GM21381 (cell line): ENCODE results near the gene CDKN3.

Experiments
- ATAC-seq: cut with Tn5 transposase; IDR thresholded peaks from one replicate; pipeline ENCODE4 v1.9.1; 2021; ENCODE audit warnings: mild to moderate bottlenecking, moderate library complexity; ENCODE audit not compliant: unreplicated experiment

Gene CDKN3, protein sequence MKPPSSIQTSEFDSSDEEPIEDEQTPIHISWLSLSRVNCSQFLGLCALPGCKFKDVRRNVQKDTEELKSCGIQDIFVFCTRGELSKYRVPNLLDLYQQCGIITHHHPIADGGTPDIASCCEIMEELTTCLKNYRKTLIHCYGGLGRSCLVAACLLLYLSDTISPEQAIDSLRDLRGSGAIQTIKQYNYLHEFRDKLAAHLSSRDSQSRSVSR

DNA sequence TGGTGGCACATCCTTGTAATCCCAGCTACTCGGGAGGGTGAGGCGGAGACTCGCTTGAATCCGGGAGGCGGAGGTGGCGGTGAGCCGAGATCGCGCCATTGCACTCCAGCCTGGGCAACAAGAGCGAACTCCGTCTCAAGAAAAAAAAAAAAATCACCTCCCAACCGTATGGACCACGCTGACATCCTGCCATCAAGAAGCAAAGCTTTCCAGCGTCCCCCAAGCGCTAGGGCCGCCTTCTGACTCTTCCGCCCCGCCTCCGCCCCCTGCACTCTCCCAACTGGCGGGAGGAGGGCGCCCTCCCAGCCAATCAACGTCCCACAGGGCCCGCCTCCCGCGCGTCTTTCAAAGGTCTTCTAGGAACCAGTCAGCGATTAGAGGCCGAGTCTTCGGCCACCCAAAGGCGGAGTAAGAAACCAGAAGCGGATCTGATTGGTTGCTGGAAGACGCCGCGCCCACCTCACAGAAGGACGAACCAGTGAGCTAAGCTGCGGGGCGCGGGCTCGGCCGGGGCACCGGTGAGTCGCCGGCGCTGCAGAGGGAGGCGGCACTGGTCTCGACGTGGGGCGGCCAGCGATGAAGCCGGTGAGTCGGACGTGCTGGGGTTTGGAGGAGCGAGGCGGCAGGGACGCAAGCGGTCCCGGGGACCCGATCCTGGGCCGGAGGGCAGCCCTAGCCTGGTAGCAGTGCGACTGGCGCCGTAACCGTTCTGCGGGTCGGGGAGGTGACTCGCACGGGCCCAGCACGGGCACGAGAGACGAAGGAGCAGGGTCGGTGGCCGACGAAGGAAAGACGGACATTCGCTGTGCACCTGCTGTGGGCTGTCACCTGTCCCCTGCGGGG, at the start of gene CDKN3:
CDKN3 (plus strand) TSS at position 515 of the 843 bp plus-strand sequence; CDS start at position 577, 62 bp downstream.
- peak; percentile 96 for ATAC-seq

DNA sequence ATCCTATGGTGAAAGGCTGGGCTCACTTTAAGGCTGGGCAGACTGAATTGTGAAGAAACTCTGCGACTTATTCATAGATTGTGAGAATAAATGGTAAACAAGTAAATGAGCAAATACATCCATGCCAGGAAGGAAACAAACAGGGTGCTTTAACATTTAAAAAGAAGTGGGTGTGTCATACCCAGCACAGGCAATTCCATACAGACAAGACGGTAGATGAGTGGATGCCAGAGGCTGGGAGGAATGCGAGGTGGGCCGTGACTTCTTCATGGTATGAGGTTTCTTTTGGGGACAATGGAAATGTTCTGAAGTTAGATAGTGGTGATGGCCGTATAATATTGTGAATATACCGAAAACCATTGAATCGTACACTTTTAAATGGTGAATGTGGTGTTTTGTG, 49.8 kb upstream of the CDKN3 start:
- no peak for ATAC-seq

DNA sequence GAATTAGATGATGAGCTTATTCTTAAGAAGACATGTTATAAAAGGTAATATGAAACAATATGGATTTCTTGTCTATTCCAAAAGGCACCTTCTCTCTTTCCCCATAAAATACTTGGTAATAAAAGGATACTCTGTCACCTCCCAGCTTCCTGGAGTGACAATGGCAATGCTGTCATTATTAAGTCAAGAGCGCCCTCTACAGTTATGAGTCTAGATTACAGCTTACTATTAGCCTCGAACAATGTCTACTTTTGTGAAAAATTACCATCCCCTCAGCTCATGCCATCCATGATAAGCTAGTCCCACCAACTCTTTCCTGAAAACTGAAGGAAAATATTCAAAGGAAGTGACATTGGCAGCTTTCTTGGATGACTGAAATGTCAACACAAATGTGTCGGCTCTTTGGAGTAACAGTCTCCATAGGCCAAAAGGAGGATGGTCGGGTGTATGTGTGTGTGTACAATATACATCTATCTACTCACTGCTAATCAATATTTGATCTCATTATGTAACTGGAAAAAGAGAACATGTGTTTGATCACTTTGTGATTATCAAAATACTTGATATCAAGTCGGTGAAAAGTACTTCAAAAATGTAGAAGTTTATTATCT, 48.7 kb upstream of the CDKN3 start:
- no peak for ATAC-seq

DNA sequence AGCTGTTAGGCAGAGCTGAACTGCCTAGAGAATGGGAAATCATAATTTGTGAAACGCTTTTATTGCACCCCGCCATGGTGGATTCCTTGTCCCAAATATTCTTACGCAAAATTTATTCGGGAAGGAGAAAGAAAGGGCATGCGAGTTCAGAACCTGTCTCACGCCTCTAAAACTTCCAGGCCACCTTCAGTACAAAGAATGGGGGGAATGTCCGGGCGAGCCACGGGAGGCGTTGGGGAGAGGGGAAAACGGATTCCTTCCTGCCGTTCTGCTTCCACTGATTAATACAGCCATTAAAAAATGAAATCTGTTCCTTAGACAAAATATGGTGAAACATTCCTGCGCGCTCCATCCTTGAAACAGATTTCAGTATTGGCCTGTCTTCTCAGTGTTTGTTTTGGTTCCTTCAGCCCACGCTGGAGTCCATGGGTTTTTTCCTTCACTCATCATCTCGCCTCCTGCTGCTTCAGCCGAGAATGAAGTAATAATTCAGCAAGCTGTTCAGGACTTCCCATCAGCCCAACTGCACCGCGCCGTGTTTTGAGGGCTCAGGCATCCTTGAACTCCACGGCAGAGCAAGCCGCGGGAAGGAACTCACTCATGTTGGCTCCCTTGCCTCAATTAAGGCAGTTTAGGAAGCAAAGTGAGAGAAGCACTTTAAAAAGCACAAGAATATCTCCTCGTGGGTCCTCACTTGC, 47.7 kb upstream of the CDKN3 start:
- ATAC-seq, result no peak

DNA sequence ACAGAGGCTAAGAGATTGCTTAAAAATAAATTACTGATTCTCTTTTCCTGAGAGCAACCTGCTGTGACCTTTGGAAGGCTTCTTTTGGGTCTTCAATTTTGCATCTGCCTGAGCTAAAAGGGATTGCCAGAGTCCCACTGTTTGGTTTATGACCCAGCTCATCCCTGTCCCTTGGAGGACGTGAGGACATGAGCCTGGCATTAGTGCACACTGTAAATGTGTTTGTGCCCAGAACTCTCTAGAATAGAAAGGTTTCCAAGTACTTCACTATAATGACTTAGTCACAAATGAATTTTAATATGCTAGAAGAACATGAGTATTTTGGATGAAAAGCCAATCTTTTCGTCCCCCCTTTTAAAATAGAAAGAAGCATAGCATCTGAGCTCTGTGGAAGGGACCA, 47.1 kb upstream of the CDKN3 start:
- ATAC-seq, result no peak

DNA sequence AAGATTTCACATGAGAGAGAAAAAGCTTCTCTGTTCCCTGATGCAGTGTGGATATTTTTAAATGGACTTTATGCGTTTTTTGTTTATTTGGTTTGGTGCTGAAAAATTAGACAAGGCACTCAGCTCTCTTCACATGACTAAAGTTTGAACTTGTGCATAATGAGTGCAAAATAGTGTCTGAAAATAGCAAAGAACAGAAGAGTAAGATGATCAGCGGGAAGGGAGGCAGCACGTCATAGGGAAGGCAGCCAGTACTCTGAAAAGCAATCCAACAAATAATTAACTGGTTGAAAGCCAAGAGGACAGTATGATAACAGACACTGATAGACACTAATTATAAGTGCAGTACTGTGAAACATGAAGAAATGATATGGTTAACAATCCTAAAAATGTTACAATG, 46.6 kb upstream of the CDKN3 start:
- ATAC-seq, result no peak

DNA sequence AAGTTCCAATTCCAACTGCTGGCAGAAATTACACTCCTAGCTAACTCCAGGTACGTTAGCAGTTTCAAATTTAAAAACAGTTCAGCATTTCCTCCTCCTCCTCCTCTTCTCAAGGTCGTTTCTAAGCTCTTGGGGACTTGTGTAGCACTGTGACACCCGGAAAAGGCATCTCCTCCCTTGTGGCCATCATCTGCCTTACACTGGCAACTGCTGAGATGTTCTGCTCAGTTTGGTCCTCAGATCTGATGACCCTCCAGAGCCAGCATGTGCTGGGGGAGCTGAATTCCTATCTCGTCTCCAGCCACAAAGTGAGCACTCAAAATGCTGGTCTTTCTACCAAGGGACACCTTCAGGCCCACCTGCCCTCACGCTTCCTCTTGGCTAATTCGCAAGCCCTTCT, 43.5 kb upstream of the CDKN3 start:
- ATAC-seq, result no peak

DNA sequence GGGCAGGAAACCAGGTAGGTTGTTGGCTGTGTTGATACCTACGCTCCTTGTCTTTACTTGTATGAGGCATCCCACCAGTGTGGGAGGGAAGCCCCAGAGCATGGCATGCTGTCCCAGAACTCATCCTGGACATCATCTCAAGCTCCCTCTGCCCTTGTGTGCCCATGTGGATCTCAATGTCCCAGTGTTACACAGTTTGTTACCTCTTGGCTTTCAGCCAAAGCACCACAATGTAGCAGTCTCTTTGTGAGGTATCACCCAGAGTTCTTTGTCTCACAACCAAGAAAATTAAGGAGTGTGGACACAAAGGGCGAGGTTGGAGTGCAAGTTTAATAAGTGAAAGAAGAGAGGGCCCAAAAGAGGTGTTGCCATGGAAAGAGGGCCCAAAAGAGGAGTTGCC, 43.1 kb upstream of the CDKN3 start:
- no peak for ATAC-seq

DNA sequence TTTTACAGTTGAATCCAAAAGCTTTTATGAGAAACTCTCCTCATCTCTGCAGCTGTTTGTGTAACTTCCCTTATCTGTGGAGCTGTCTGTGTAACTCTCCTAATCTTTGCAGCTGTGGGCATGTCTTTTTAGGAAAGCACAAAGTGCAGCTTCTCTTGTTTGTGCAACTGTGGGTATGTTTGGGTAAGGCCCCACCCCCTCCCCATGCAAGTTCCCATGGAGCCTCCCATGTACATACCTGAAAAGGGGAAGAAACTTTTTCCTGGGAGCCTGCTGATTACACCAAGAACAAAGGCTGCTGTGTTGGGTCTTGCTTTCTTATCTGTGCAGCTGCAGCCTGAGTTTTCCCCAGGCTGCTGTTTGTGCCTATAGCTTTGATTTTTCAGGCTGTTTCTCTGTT, 42.7 kb upstream of the CDKN3 start:
- no peak for ATAC-seq

DNA sequence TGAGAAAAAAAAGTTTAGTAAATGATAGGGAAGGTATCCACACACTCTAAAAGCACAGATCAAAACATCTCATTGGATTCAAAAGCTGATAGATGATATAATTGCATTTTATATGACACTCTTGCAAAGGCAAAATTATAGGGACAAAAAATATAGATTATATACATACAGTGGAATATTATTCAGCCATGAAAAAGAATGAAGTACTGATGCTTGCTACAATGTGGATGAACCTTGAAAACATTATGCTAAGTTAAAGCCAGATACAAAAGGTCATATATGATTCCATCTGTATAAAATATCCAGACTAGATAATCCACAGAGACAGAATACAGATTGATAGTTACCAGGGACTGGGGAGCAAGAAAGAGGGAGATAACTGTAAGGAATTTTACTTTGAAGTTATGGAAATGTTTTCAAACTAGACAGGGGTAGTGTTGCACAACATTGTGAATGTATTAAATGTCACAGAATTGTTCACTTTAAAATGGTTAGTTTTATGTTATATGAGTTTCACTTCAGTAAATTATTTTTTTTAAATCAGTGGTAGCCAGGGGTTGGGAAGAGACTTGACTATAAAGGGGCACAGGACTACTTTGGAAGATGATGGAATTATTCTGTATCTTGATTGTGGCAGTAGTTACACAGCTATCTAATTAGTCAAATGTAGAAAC, 41.7 kb upstream of the CDKN3 start:
- no peak for ATAC-seq

DNA sequence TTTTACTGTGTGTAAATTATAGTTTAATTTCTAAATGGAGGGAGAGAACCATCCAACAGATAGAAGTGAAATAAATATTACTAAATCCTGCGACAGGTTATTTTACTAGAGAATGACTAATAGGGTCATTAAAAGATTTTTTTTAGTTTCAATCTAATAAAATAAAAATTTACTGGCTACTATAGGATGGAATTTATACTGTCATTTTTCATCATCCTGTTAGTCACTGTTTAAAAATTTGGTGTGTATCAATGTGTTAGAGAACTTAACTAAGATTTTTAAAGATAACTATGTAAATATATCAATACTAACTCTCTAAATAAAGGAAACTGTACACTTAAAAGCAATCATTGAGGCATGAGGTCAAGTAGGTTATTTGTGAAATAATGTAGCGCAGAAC, 41.1 kb upstream of the CDKN3 start:
- no peak for ATAC-seq

DNA sequence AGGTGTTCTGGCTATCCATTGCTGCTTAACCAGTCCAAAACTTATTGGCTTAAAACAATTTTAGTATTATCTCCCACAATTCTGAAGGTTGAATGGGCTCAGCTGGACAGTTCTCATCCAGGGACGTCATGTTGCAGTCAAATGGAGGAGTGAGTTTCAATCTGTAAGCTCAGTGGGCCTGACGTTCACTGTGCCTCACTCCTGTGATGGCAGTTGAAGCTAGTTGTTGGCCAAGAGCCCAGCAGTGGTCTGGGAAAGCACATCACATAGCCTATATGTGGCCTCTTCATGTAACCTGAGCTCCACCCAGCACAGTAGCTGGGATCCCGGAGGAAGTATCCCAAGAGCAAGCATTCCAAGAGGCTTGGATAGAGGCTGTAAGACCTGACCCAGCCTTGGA, 40.6 kb upstream of the CDKN3 start:
- no peak for ATAC-seq

DNA sequence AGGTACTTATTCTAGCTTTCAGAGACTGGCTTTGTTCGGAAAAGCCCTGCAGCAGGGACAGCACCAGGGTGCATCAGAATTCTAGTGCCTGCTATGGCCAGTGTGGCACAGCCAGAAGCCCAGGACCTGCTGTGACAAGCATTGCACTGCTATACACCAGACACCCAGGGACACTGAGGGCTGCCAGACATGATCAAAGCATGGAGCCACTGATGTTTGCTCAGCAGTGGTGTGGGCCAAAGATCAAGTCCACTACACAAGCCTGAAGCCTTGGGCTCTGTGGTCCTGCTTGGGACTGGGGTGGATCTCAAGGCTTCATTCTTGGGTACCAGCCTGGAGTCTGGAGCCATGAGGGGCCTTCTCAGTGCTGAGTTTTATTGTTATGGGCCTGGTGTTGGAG, 36.1 kb upstream of the CDKN3 start:
- ATAC-seq, result no peak

DNA sequence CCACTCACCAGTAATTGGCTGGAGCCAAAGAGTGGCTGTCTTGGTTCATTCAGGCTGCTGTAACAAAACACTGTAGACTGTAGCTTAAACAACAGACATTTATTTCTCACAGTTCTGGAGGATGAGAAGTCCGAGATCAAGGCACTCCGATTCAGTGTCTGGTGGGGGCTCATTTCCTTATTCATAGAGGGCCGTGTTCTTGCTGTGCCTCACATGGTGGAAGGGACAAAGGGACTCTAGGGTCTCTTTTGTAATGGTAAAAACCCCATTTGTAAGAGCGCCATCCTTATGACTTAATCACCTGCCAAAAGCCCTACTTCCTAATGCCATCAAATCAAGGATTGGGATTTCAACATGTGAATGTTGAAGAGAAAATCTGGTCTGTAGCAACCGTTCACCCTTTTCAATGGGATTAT, 34.7 kb upstream of the CDKN3 start:
- ATAC-seq, result no peak

DNA sequence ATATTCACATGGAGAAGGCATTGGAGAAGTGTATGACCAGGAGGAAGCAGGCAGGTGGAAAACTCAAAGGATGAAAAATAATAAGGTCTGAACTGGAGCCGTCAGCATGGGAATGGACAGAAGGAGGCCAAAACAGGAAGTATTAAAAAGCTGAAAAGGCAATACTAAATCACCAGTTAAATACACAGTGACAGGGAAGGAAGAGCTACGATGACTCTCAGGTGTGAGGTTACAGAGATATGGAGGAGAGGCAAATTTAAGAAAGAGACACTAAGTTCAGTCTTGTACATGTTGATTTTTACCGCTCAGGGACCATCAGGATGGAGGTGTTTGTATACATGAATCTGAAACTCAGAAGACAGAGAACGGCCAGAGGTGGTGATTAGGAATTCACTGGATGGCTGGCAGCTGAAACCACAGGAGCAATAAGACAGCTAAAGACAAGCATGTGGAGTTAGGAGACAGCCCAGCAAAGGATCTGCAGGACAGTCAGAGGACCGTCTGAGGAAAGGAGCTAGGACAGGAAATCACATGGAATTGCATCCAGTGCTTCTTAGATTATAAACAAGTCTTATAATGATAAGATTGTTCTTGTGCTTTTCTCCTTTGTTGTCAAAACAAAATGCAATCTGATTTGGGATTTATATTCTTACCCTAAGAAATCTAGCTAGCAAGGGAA, 33.9 kb upstream of the CDKN3 start:
- ATAC-seq, result no peak

DNA sequence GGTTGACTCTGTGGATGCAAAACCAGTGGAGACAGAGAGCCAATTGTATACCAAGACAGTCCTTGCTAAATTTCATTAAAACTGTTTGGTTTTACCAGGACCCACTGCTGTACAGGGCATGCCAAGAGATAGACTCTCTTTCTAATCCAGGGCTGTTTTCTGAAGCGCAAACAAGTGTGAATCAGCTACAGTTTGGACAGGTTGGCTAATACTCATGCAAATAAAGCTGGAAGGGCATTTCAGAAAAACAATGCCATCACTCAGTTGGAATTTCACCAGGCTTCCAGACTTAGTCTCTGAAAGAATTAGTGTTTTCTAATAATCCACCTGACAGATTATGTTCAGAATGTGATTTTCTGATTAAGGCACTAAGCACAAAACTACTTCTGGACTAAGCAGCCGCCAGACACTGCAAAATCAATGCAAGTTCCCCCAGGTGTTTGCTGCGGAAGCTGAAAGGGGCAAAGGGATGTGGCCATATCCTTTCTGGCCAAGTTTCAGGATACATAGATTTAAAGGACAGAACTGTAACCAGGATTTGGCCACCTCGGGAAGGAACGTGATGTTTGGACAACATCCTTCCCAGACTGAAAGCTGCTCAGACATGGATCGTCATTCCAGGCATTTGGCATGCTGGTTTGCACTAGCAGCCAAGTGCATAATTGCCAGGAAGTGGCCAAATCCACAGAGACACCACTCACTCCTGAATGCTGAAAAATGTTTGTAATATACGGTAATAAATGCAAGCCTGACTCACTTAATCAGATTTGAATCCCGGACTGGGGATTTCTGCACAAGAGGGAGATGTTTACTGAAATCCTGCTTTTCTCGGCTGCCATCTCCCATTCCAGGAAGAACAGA, 32.0 kb upstream of the CDKN3 start:
- ATAC-seq, result no peak

DNA sequence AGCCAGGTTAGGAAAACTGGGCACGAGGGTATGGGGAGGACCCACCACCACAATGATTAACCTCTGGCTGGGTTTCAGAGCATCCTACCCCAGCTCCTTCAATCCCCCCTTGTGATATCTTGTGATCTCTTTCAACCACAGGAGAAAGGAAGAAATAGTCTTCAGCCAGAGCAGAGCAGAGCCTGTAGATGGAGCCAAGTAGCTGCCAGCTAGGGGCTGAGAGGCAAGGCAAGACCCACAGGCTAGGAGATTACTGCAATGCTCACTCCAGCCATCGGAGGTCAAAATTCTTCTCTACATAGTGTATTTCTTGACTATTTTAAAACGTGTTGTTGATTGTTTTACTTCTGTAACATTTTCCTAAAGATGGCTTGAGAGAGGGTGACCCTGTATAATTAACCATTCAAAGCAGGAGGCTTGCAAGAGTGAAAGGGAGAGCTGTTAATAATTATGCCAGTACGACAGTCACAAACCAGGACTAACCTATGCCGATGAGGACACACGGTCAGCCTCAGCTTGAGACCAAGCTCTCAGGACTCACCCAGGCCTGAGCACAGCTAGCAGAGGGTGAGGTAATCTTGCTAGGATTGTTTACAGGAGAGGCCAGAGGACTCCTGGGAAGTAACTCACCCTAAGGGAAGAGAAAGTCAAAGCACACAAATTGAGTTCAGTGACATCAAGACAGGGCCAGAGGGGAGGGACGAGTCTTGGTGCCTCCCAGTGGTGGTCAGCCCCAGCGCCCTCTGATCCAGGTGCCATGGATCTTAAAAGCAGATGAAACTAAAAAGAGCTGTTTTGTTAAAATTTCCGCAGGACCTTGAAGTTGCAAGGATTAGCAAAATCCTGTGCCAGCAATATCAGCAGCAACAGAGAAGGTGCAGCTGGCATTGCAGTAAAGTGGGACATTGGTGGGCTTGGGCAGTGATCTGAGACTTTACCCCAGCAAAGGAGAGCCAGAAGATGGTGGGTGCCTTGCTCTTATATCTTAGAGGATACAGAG, 29.8 kb upstream of the CDKN3 start:
- peak; percentile 51 for ATAC-seq

DNA sequence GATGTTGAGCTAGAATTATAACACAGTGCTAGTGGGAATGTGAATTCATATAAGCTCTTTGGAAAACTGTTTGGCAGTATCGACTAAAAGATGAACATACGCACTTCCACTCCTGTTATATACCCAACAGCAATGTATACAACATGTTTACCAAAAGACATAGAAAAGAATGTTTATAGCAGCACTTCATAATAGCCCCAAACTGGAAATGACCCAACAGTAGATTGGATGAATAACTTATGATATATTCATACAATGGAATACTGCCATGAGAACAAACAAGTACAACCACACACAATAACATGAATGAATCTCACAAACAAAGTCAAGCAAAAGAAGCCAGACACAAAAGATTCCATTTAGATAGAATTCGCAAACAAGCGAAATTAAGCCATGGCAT, 28.5 kb upstream of the CDKN3 start:
- ATAC-seq, result no peak
